Osteocyte (in vitro differentiated cells): Measurements from ENCODE around the gene SLC17A9. TPM values are rescaled to one million over a fixed set of nuclear protein-coding genes. Genes with fewer than 3 reads are reported as not detected.

Source experiments
- DNase-seq: peaks from one replicate; pipeline ENCODE4 v3.0.0; 2021; ENCODE audit warnings: mixed read lengths; ENCODE audit not compliant: unreplicated experiment; ENCODE audit errors: extremely low spot score
- H3K27ac Mint-ChIP-seq: one replicate; pipeline ENCODE4 v1.8.0; 2021; ENCODE audit warnings: mild to moderate bottlenecking, mixed read lengths; ENCODE audit not compliant: unreplicated experiment
- H3K27me3 Mint-ChIP-seq: one replicate; pipeline ENCODE4 v1.8.0; 2021; ENCODE audit warnings: mixed read lengths; ENCODE audit not compliant: unreplicated experiment
- H3K36me3 Mint-ChIP-seq: one replicate; pipeline ENCODE4 v1.8.0; 2021; ENCODE audit warnings: mixed read lengths; ENCODE audit not compliant: unreplicated experiment
- H3K4me1 Mint-ChIP-seq: one replicate; pipeline ENCODE4 v1.8.0; 2021; ENCODE audit warnings: mixed read lengths; ENCODE audit not compliant: unreplicated experiment
- H3K4me3 Mint-ChIP-seq: one replicate; pipeline ENCODE4 v1.8.0; 2021; ENCODE audit warnings: mild to moderate bottlenecking, moderate library complexity, mixed read lengths; ENCODE audit not compliant: unreplicated experiment
- H3K9me3 Mint-ChIP-seq: one replicate; pipeline ENCODE4 v1.8.0; 2021; ENCODE audit warnings: mixed read lengths; ENCODE audit not compliant: unreplicated experiment
- CTCF ChIP-seq: fragments of 200-600 bp; sonication (generic); IDR thresholded peaks from 2 replicates; pipeline ENCODE4 v1.5.0; 2021; ENCODE audit warnings: antibody characterized with exemption, mild to moderate bottlenecking, moderate library complexity
- total RNA-seq: library from RNA; stranded (reverse); gene quantifications from 2 replicates; pipeline ENCODE4 v1.2.1, GENCODE V29; 2021

SLC17A9 gene
- total RNA-seq, 1 donor from 2014 or later = not detected

GRCh38 chr20:62995481-62995880 lies 43.0 kb downstream of the SLC17A9 start:
- no peak for TF ChIP-seq CTCF
- Mint-ChIP-seq H3K4me1 (no peaks in the 10 kb centered on the region), H3K27ac (no peak overlapping the region), H3K4me3 (no peak overlapping the region), H3K9me3 (no peaks in the 10 kb centered on the region), H3K27me3 (peaks cover 43% of the 10 kb centered on the region), H3K36me3 (no peaks in the 10 kb centered on the region)
- no peak for DNase-seq

GRCh38 chr20:62995898-62996595 lies 43.5 kb downstream of the SLC17A9 start:
- Mint-ChIP-seq H3K9me3 (no peaks in the 10 kb centered on the region), H3K27me3 (peaks cover 44% of the 10 kb centered on the region), H3K27ac (no peak overlapping the region), H3K4me1 (no peaks in the 10 kb centered on the region), H3K4me3 (no peak overlapping the region), H3K36me3 (no peaks in the 10 kb centered on the region)
- no peak for TF ChIP-seq CTCF
- no peak for DNase-seq

- Mint-ChIP-seq H3K4me3 (no peak overlapping the region), H3K36me3 (no peaks in the 10 kb centered on the region), H3K4me1 (no peaks in the 10 kb centered on the region), H3K9me3 (no peaks in the 10 kb centered on the region), H3K27me3 (peaks cover 44% of the 10 kb centered on the region), H3K27ac (no peak overlapping the region)
- DNase-seq = no peak
- no peak for TF ChIP-seq CTCF
Measured at GRCh38 chr20:62996596-62996982, 44.1 kb downstream of the SLC17A9 start.

- H3K27me3 Mint-ChIP-seq = peaks cover 43% of the 10 kb centered on the region
- H3K36me3 Mint-ChIP-seq = no peaks in the 10 kb centered on the region
- H3K9me3 Mint-ChIP-seq = no peaks in the 10 kb centered on the region
- no peak overlapping the region for H3K4me3 Mint-ChIP-seq
- no peak for TF ChIP-seq CTCF
- no peak for DNase-seq
- H3K27ac Mint-ChIP-seq = no peak overlapping the region
- H3K4me1 Mint-ChIP-seq = no peaks in the 10 kb centered on the region
Measured at GRCh38 chr20:62997417-62998035, 45.0 kb downstream of the SLC17A9 start.

GRCh38 chr20:62998449-62998848 lies 45.9 kb downstream of the SLC17A9 start:
- no peak for DNase-seq
- Mint-ChIP-seq H3K27ac (no peak overlapping the region), H3K36me3 (no peaks in the 10 kb centered on the region), H3K9me3 (no peaks in the 10 kb centered on the region), H3K4me3 (no peak overlapping the region), H3K27me3 (peaks cover 48% of the 10 kb centered on the region), H3K4me1 (no peaks in the 10 kb centered on the region)
- TF ChIP-seq CTCF = no peak
